Measurements from ENCODE around the gene FGD4. TPM values are rescaled to one million over a fixed set of nuclear protein-coding genes. Genes with fewer than 3 reads are reported as not detected.

The FGD4 gene
- total RNA-seq = 5.9 and 12.7 TPM in 2 replicates

GRCh38 chr12:32399370-32400113 is at the start of gene FGD4:
FGD4 (plus strand) TSS chr12:32399558.

GRCh38 chr12:32679091-32679919 is 279.9 kb downstream of the FGD4 start, which contains the start of gene DNM1L:
DNM1L (plus strand) TSS chr12:32679301; CDS start chr12:32679364, 63 bp downstream.

Small RNA genes lying within 50 kb of the gene (small RNA-seq; reads per million reads assigned to genes)
- gene RF00019 (ENCODE audit: low replicate concordance) (not detected), gene RNU6-494P (ENCODE audit: low replicate concordance) (not detected)
